Keratinocyte (primary cell): ENCODE measurements around the gene GRK5. TPM values are rescaled to one million over a fixed set of nuclear protein-coding genes. Genes with fewer than 3 reads are reported as not detected.

ENCODE experiments used
- DNase-seq: peaks from one replicate; pipeline ENCODE4 v3.0.0-alpha.2; 2011; ENCODE audit warnings: low read depth, missing footprints, low spot score
- FAIRE-seq: peaks from 2 replicates; lab custom pipeline; 2011; peaks lifted over from hg19 to GRCh38; lab: Jason Lieb, UNC
- H2AFZ ChIP-seq: 2 replicates; pipeline ENCODE4 v1.6.0; 2012; ENCODE audit warnings: low read length, control low read depth, inconsistent platforms; ENCODE audit not compliant: control insufficient read depth
- H3K27ac ChIP-seq: 2 replicates; pipeline ENCODE4 v1.5.1; 2011; ENCODE audit warnings: low read length; ENCODE audit not compliant: control insufficient read depth, insufficient read depth
- H3K27me3 ChIP-seq: 3 replicates; pipeline ENCODE4 v1.6.0; 2011; ENCODE audit warnings: low read length; ENCODE audit not compliant: control insufficient read depth, insufficient read depth; ENCODE audit errors: extremely low read depth
- H3K36me3 ChIP-seq, 2 experiments: 2 replicates in 1 of 2; 3 replicates in 1 of 2; pipeline ENCODE4 v1.5.1; 2011; ENCODE audit warnings: low read length in 2 of 2, mild to moderate bottlenecking in 1 of 2; ENCODE audit not compliant: control insufficient read depth in 2 of 2, insufficient read depth in 2 of 2; ENCODE audit errors: extremely low read depth in 1 of 2
- H3K4me1 ChIP-seq: 3 replicates; pipeline ENCODE4 v1.5.1; 2011; ENCODE audit warnings: low read length; ENCODE audit not compliant: control insufficient read depth, insufficient read depth; ENCODE audit errors: extremely low read depth
- H3K4me2 ChIP-seq: 3 replicates; pipeline ENCODE4 v1.6.0; 2011; ENCODE audit warnings: low read depth, low read length; ENCODE audit not compliant: control insufficient read depth, insufficient read depth; ENCODE audit errors: extremely low read depth
- H3K4me3 ChIP-seq, 3 experiments: fragments of 200-600 bp in 1 of 3; sonication (generic) in 1 of 3; 2 replicates in 2 of 3; 3 replicates in 1 of 3; pipeline ENCODE4 v1.5.1; 2011 to 2016; ENCODE audit warnings: low read length in 3 of 3, mild to moderate bottlenecking in 3 of 3, control low read depth in 2 of 3, inconsistent platforms in 1 of 3, low read depth in 1 of 3, mixed read lengths in 1 of 3, mixed run types in 1 of 3, moderate library complexity in 1 of 3; ENCODE audit not compliant: control insufficient read depth in 2 of 3, insufficient read depth in 2 of 3; ENCODE audit errors: extremely low read depth in 1 of 3
- H3K79me2 ChIP-seq: 2 replicates; pipeline ENCODE4 v1.6.0; 2012; ENCODE audit warnings: low read length; ENCODE audit not compliant: control insufficient read depth, insufficient read depth
- H3K9ac ChIP-seq: 3 replicates; pipeline ENCODE4 v1.6.0; 2011; ENCODE audit warnings: low read length; ENCODE audit not compliant: control insufficient read depth, insufficient read depth; ENCODE audit errors: extremely low read depth
- H3K9me1 ChIP-seq: 3 replicates; pipeline ENCODE4 v1.6.0; 2011; ENCODE audit warnings: low read length; ENCODE audit not compliant: control insufficient read depth, insufficient read depth; ENCODE audit errors: extremely low read depth
- H3K9me3 ChIP-seq: 2 replicates; pipeline ENCODE4 v1.5.1; 2012; ENCODE audit warnings: low read depth, low read length; ENCODE audit not compliant: control insufficient read depth
- H4K20me1 ChIP-seq: 3 replicates; pipeline ENCODE4 v1.6.0; 2011; ENCODE audit warnings: low read length; ENCODE audit not compliant: control insufficient read depth, insufficient read depth; ENCODE audit errors: extremely low read depth
- EZH2 ChIP-seq: IDR thresholded peaks from one replicate; pipeline ENCODE4 v1.6.1; 2012; ENCODE audit warnings: inconsistent platforms, mild to moderate bottlenecking, low read length, moderate library complexity
- dilution Hi-C: fragments of 300-500 bp; cut with MboI; formaldehyde crosslinking; loops from one replicate; pipeline ENCODE4 v1.7.0; 2020; ENCODE audit warnings: low sequenced_read_pairs; ENCODE audit not compliant: extremely low pct_ligation_motif_present
- polyA plus RNA-seq, 5 experiments: library from polyadenylated mRNA; depleted of rRNA in 3 of 5; stranded (reverse) in 3 of 5; stranded (forward) in 1 of 5; unstranded in 1 of 5; fragments of >200 nt; gene quantifications; 1 replicate in 1 of 5; 2 replicates in 3 of 5; 3 replicates in 1 of 5; pipeline versions ENCODE4 v1.2.1 to v1.2.3, GENCODE V29; 2011 to 2012; ENCODE audit warnings: missing spikeins in 2 of 5, low read depth in 1 of 5, low replicate concordance in 1 of 5
- TF ChIP-seq, protein P1 (sequence below), 3 experiments: IDR thresholded peaks in 1 of 3; conservative IDR thresholded peaks in 1 of 3; optimal IDR thresholded peaks in 1 of 3; 2 replicates in 2 of 3; 3 replicates in 1 of 3; pipeline versions ENCODE3 to v1.5.1; 2011; ENCODE audit warnings: low read length in 3 of 3, mild to moderate bottlenecking in 3 of 3, moderate library complexity in 2 of 3, control low read depth in 1 of 3, inconsistent platforms in 1 of 3; ENCODE audit not compliant: insufficient read depth in 2 of 3; ENCODE audit errors: extremely low read depth in 1 of 3

GRK5 gene
- polyA plus RNA-seq, 1 donor (not counting 4 experiments of a cell fraction or from before 2014, with no cell fraction given) = 7.6 TPM

DNA sequence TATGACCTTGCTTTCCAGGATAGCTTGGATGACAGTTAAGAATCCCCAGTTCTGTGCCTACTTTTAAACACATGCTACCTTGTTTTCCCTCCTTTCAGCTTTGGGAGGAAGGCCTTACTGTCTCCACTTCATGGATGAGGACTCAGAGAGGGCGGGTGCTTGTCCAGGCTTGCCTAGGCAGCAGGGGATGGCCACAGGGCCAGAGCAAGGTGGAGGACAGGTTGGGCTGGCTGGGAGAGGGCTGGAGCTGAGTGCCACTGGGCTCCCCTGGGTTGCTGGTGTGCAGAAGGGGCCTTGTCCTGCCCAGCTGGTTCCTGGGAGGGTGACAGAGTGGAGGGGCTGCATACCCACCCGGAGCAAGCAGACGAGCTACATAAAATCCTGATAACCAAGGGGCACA, 117.8 kb downstream of the GRK5 start:
- no peak overlapping the region for H3K27ac ChIP-seq
- no peak for DNase-seq
- dilution Hi-C loops = no loop called here

DNA sequence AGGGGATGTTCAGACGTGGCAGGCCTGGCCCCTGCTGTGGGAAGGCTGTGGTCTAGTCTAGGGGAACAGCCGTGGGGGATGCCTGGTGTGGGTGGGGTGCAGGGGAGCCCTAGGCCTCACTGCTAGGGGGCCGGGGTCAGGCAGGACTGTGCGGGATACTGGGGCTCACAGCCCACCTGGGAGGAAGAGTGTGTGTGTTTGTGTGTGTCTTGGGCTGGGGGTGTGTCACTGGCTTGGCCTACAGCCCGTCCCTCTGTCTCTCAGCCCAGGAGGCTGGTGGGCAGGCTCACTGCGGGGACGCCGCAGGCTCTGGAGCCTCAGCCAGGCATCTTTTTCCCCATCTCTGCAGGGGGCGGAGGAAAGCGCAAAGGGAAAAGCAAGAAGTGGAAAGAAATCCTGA, 118.8 kb downstream of the GRK5 start:
- Histone ChIP-seq H3K4me3 (no peak overlapping the region), H2AFZ (no peak overlapping the region), H4K20me1 (no peaks in the 10 kb centered on the region), H3K27me3 (no peaks in the 10 kb centered on the region), H3K9me3 (no peaks in the 10 kb centered on the region), H3K9me1 (peaks cover 2% of the 10 kb centered on the region), H3K4me2 (no peak overlapping the region), H3K27ac (no peak overlapping the region), H3K79me2 (no peaks in the 10 kb centered on the region), H3K4me1 (peaks cover 10% of the 10 kb centered on the region), H3K36me3 (no peaks in the 10 kb centered on the region), H3K9ac (no peak overlapping the region)
- dilution Hi-C loops = no loop called here
- DNase-seq = no peak
- no peak for TF ChIP-seq EZH2
- TF ChIP-seq, protein P1, sequence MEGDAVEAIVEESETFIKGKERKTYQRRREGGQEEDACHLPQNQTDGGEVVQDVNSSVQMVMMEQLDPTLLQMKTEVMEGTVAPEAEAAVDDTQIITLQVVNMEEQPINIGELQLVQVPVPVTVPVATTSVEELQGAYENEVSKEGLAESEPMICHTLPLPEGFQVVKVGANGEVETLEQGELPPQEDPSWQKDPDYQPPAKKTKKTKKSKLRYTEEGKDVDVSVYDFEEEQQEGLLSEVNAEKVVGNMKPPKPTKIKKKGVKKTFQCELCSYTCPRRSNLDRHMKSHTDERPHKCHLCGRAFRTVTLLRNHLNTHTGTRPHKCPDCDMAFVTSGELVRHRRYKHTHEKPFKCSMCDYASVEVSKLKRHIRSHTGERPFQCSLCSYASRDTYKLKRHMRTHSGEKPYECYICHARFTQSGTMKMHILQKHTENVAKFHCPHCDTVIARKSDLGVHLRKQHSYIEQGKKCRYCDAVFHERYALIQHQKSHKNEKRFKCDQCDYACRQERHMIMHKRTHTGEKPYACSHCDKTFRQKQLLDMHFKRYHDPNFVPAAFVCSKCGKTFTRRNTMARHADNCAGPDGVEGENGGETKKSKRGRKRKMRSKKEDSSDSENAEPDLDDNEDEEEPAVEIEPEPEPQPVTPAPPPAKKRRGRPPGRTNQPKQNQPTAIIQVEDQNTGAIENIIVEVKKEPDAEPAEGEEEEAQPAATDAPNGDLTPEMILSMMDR (optimal IDR thresholded peaks at IDR 0.05 in 1 of 3, IDR thresholded peaks at IDR 0.05 in 1 of 3, conservative IDR thresholded peaks at IDR 0.05 in 1 of 3; ENCODE audit: extremely low read depth in 1 of 3, insufficient read depth in 2 of 3, low read length in 3 of 3) = no peak
- FAIRE-seq = no peak

More for the DNA sequence above, 117.8 kb downstream of the GRK5 start:
- no peaks in the 10 kb centered on the region for H3K9me3 ChIP-seq
- H2AFZ ChIP-seq = no peak overlapping the region
- no peak overlapping the region for H3K4me3 ChIP-seq
- peaks cover 2% of the 10 kb centered on the region for H3K9me1 ChIP-seq
- peak; percentile 64 for FAIRE-seq
- no peak overlapping the region for H3K9ac ChIP-seq
- peaks cover 10% of the 10 kb centered on the region for H3K4me1 ChIP-seq
- H3K27me3 ChIP-seq = no peaks in the 10 kb centered on the region
- H3K4me2 ChIP-seq = peak overlapping the region; percentile 67
- peaks cover 0 to 2% of the 10 kb centered on the region in 2 experiments for H3K36me3 ChIP-seq
- no peaks in the 10 kb centered on the region for H4K20me1 ChIP-seq
- H3K79me2 ChIP-seq = no peaks in the 10 kb centered on the region
- TF ChIP-seq EZH2 = no peak
- TF ChIP-seq, protein P1 (optimal IDR thresholded peaks at IDR 0.05 in 1 of 3, IDR thresholded peaks at IDR 0.05 in 1 of 3, conservative IDR thresholded peaks at IDR 0.05 in 1 of 3; ENCODE audit: extremely low read depth in 1 of 3, insufficient read depth in 2 of 3, low read length in 3 of 3) = no peak
